Astrocyte of the cerebellum (primary cell): ENCODE results near the gene ASB15.

ENCODE experiments used
- DNase-seq: peaks from one replicate; pipeline ENCODE4 v3.0.0-alpha.2; 2011; ENCODE audit warnings: low read depth
- H3K4me3 ChIP-seq: 2 replicates; pipeline ENCODE4 v1.5.1; 2011; ENCODE audit warnings: mild to moderate bottlenecking, low read depth, low read length, moderate library complexity
- in situ Hi-C: cut with HindIII; loops from 2 replicates; pipeline ENCODE4 v1.10.0; 2017; ENCODE audit warnings: low sequenced_read_pairs
- TF ChIP-seq, protein P1 (sequence below): IDR thresholded peaks from 2 replicates; pipeline ENCODE4 v1.5.1; 2012; ENCODE audit warnings: low read length, low read depth, moderate library complexity, mild to moderate bottlenecking; ENCODE audit errors: missing control alignments

The ASB15 gene

DNA sequence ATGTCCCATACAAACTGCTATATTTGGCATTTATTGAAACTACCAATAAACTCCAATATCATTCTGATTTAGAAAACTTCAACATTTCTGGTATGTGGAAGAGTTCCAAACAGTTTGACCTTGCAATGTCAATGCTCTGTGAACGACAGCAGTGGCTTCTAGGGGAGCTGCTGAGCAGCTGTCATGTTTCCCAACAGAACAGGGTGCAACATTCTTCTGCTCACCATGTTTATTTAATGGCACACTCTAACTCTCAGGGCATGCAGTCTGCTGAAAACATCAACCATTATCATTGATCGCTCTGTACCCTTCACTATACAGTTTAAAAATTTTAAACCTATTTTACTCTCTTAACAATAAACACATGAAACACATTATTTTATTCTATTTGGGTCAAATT lies 79.9 kb downstream of the ASB15 start:
- in situ Hi-C loops = no loop called here
- TF ChIP-seq, protein P1, sequence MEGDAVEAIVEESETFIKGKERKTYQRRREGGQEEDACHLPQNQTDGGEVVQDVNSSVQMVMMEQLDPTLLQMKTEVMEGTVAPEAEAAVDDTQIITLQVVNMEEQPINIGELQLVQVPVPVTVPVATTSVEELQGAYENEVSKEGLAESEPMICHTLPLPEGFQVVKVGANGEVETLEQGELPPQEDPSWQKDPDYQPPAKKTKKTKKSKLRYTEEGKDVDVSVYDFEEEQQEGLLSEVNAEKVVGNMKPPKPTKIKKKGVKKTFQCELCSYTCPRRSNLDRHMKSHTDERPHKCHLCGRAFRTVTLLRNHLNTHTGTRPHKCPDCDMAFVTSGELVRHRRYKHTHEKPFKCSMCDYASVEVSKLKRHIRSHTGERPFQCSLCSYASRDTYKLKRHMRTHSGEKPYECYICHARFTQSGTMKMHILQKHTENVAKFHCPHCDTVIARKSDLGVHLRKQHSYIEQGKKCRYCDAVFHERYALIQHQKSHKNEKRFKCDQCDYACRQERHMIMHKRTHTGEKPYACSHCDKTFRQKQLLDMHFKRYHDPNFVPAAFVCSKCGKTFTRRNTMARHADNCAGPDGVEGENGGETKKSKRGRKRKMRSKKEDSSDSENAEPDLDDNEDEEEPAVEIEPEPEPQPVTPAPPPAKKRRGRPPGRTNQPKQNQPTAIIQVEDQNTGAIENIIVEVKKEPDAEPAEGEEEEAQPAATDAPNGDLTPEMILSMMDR = no peak
- no peak for DNase-seq
- H3K4me3 ChIP-seq = no peak overlapping the region

DNA sequence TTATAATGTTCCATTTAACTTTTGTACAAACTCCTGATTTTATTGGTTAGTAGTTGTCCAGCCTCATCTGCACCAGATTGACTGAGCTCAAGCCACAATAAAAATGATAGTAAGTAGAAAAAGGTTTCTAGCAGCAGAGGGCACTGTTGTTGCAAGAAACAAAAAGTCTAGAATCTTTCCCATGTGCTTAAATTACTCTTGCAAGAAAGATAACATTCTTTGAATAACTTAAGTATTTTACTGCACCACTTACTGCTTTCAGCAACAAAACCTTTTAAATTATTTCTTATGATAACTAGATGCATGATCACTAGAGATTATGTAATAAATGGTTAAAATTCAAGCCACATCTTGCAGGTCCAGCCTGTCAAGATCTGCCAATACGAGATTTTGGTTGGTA lies 81.1 kb downstream of the ASB15 start:
- TF ChIP-seq, protein P1 = peak; percentile 35
- no peak overlapping the region for H3K4me3 ChIP-seq
- DNase-seq = peak; percentile 65
- in situ Hi-C loops = no loop called here

DNA sequence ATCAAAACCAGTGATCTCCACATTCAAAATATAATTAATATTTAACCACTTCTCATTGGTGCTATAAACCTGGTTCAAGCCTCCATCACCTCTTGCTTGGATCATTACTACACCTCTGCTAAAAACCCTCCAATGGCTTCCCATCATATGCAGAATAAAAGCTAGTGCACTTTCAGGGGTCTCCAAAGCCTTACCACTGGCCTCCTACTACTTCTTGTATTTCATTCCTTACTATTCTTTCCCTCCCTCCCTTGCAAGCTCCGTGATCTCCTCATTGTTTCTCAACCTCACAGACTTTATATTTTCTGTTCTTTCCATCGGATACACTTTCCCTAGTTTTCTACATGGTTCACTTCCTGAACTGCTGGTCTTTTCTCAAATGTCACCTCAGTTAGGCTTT lies 85.5 kb downstream of the ASB15 start:
- TF ChIP-seq, protein P1 = no peak
- in situ Hi-C loops = loop anchor here (5.0 kb wide), 1 partner anchor 175 kb away; no protein-coding TSS in a partner anchor
- no peak overlapping the region for H3K4me3 ChIP-seq
- DNase-seq = no peak

GRCh38 chr7:123687727-123688126 lies 86.1 kb downstream of the ASB15 start:
- no peak overlapping the region for H3K4me3 ChIP-seq
- in situ Hi-C loops = loop anchor here (5.0 kb wide), 1 partner anchor 175 kb away; no protein-coding TSS in a partner anchor
- TF ChIP-seq, protein P1 = no peak

More at GRCh38 chr7:123687727-123688126, 86.1 kb downstream of the ASB15 start:
- DNase-seq = no peak
